Gastroesophageal sphincter (tissue), 4 donors: Measurements from ENCODE around the gene SHISAL2A. TPM values are rescaled to one million over a fixed set of nuclear protein-coding genes. Genes with fewer than 3 reads are reported as not detected.

Experiments
- ATAC-seq: fragments of 150-250 bp; one replicate; pipeline ENCODE4 v1.9.1; 2016; ENCODE audit warnings: mild to moderate bottlenecking, moderate library complexity
- H3K27ac ChIP-seq, 4 donors: fragments of 200-600 bp; sonication (generic) in 3 of 4; 1 replicate in 3 of 4; 2 replicates in 1 of 4; pipeline ENCODE4 v1.5.1; 2016 to 2019
- H3K27me3 ChIP-seq: fragments of 200-600 bp; sonication (generic); one replicate; pipeline ENCODE4 v1.5.1; 2019
- H3K36me3 ChIP-seq, 2 donors: fragments of 200-600 bp; sonication (generic); one replicate each; pipeline ENCODE4 v1.5.1; 2019; ENCODE audit warnings: control low read depth in 1 of 2
- H3K4me1 ChIP-seq, 3 donors: fragments of 200-600 bp; sonication (generic); 1 replicate in 2 of 3; 2 replicates in 1 of 3; pipeline ENCODE4 v1.5.1; 2016 to 2019; ENCODE audit warnings: control low read depth in 2 of 3
- H3K4me3 ChIP-seq, 2 donors: fragments of 200-600 bp; sonication (generic); one replicate each; pipeline ENCODE4 v1.5.1; 2019; ENCODE audit warnings: mild to moderate bottlenecking in 1 of 2, moderate library complexity in 1 of 2
- H3K9me3 ChIP-seq, 3 donors: fragments of 200-600 bp; sonication (generic); one replicate each; pipeline ENCODE4 v1.5.1; 2017 to 2019; ENCODE audit warnings: control low read depth in 2 of 3
- EP300 ChIP-seq: sonication (generic); formaldehyde crosslinking; IDR thresholded peaks from one replicate; pipeline ENCODE4 v1.6.1; 2017; ENCODE audit warnings: antibody characterized with exemption, mild to moderate bottlenecking
- POLR2A ChIP-seq, 2 donors: fragments of 450-650 bp; IDR thresholded peaks; one replicate each; pipeline ENCODE4 v1.6.1; 2017; ENCODE audit warnings: antibody characterized with exemption in 2 of 2, mild to moderate bottlenecking in 2 of 2, moderate library complexity in 1 of 2
- POLR2AphosphoS5 ChIP-seq: sonication (generic); formaldehyde crosslinking; IDR thresholded peaks from one replicate; pipeline ENCODE4 v1.6.1; 2017; ENCODE audit warnings: antibody characterized with exemption
- WGBS, 2 donors: methylation state at CpG; one replicate each; pipeline ENCODE4 v1.1.5; 2018; ENCODE audit warnings: low coverage in 1 of 2; 5-methylcytosine and 5-hydroxymethylcytosine counted together
- total RNA-seq, 4 donors: library from RNA; depleted of rRNA; stranded (reverse); fragments of >200 nt; gene quantifications; one replicate each; pipeline ENCODE4 v1.1.0, GENCODE V29; 2016
- TF ChIP-seq, protein P1 (sequence below), 4 experiments: fragments of 200-600 bp in 2 of 4; fragments of 450-650 bp in 2 of 4; sonication (generic) in 1 of 4; IDR thresholded peaks; one replicate each; pipeline ENCODE4 v1.5.1; 2017 to 2019; ENCODE audit warnings: antibody characterized with exemption in 4 of 4, mild to moderate bottlenecking in 2 of 4, moderate library complexity in 2 of 4

The SHISAL2A gene
- total RNA-seq, 4 donors from 2014 or later: not detected

DNA sequence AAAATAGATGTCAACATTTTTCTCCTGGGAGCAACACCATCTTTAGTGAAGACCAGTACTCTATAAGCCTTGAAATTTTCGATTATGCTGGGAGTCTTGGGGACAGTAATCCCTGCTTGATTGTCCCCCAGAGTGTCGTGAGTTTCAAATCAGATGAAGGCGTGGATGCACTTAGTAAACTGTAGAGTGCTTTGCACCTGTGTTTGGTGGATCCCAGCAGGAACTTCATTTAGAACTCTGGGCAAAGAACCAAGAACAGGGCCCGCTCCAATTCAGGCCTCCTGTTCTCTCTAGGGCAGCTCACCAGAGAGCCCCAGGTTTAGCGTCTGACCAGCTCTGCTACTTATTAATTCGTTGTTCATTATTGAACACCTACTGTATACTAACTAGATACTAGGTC is 29.3 kb upstream of the SHISAL2A start:
- peak overlapping the region in 3 of 4 donors; percentile 88 to 91 (median 88) for H3K27ac ChIP-seq
- H3K27me3 ChIP-seq: no peaks in the 10 kb centered on the region
- TF ChIP-seq, protein P1, sequence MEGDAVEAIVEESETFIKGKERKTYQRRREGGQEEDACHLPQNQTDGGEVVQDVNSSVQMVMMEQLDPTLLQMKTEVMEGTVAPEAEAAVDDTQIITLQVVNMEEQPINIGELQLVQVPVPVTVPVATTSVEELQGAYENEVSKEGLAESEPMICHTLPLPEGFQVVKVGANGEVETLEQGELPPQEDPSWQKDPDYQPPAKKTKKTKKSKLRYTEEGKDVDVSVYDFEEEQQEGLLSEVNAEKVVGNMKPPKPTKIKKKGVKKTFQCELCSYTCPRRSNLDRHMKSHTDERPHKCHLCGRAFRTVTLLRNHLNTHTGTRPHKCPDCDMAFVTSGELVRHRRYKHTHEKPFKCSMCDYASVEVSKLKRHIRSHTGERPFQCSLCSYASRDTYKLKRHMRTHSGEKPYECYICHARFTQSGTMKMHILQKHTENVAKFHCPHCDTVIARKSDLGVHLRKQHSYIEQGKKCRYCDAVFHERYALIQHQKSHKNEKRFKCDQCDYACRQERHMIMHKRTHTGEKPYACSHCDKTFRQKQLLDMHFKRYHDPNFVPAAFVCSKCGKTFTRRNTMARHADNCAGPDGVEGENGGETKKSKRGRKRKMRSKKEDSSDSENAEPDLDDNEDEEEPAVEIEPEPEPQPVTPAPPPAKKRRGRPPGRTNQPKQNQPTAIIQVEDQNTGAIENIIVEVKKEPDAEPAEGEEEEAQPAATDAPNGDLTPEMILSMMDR (IDR thresholded peaks at IDR 0.05): no peak
- TF ChIP-seq POLR2AphosphoS5 (no peak), EP300 (no peak), POLR2A (IDR thresholded peaks at IDR 0.05) (no peak)
- no peak overlapping the region for H3K4me3 ChIP-seq
- H3K9me3 ChIP-seq: no peaks in the 10 kb centered on the region
- ATAC-seq: no peak
- WGBS, 2 donors: 68 to 88% methylated on average over 4 to 6 of the region's 6 CpGs
- peaks cover 0 to 30% (median 13%) of the 10 kb centered on the region in 3 donors for H3K4me1 ChIP-seq
- peaks cover 0 to 29% of the 10 kb centered on the region in 2 donors for H3K36me3 ChIP-seq

DNA sequence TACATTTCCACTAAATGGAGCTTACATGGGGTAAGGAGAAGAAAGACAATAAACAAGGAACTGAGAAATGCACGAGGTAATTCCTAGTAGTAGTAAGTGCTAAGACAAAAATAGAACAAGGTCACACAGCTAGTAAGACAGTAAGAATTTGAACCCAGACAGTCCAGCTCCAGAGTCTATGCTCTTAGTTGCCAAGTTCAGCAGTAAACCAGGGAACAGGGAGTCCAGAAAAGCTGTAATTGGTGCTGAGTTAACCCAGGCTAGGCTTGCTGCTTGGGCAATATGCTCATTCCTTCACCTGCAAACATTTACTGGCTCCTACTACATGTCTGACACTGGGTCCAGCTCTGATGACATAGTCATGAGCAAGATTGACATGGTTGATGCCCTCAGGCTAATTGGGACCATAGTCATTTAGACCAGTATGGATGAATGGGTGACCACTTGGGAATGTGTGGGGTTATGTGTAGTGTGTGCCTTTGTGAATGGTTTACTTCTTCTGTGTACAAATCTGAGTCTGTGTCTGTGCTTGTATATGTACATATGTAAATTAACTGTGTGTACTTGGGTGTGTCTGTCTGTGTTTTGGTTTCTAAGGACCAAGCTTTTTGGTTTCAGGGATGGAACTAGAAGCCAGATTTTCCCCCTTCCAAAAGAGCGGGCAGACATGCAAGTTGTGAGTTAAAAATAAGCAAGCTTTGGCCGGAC is 28.8 kb upstream of the SHISAL2A start:
- peak; percentile 30 for ATAC-seq
- TF ChIP-seq POLR2A (IDR thresholded peaks at IDR 0.05) (no peak), POLR2AphosphoS5 (no peak)

DNA sequence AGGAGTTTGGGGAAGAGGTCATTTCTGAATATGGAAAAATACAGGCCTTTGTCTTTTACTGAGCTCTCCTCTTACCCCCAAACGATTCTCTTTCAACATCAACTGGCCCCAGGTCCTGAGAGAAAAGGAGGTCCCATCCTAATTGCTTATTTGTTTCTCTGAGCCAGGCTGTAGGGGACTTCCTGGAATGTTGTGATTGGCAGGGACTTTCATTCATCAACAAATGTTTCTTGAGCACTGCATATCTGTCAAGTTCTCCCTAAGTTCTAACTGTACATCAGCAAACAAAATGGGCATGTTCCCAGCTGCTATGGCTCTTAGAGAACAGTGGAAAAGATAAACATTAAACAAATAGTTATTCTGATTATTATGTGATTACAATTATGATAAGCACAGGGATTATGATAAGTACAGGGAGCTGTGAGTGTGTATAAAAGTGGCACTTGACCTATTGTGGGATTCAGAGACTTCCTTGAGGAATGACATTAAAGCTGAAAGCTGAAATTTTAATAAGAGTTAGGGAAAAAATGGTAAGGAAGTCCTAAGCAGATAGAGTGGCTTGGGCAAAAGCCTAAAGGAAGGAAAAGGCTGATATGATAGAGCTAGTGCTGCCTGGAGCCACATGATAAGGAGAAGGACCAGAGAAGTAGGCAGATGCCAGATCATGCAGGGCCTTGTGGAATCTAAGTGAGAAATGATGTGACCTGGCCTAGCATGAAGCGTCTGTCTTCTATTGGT is 19.2 kb upstream of the SHISAL2A start:
- H3K27me3 ChIP-seq: no peaks in the 10 kb centered on the region
- H3K4me3 ChIP-seq: no peak overlapping the region
- no peak for TF ChIP-seq POLR2A (IDR thresholded peaks at IDR 0.05)
- TF ChIP-seq, protein P1 (IDR thresholded peaks at IDR 0.05): no peak
- no peak for TF ChIP-seq POLR2AphosphoS5
- no peak for TF ChIP-seq EP300
- no peak for ATAC-seq
- H3K27ac ChIP-seq: no peak overlapping the region
- WGBS, 2 donors: 55 to 56% methylated on average over 2 of the region's 2 CpGs
- H3K36me3 ChIP-seq: peaks cover 0 to 40% of the 10 kb centered on the region in 2 donors
- H3K4me1 ChIP-seq: no peaks in the 10 kb centered on the region
- H3K9me3 ChIP-seq: no peaks in the 10 kb centered on the region

More for the DNA sequence above, 28.8 kb upstream of the SHISAL2A start:
- WGBS, 2 donors: 16 to 39% methylated on average over 2 to 3 of the region's 3 CpGs
- H3K4me3 ChIP-seq: no peak overlapping the region
- peak overlapping the region in 3 of 4 donors; percentile 88 to 91 (median 88) for H3K27ac ChIP-seq
- peaks cover 0 to 35% of the 10 kb centered on the region in 2 donors for H3K36me3 ChIP-seq
- H3K27me3 ChIP-seq: no peaks in the 10 kb centered on the region
- no peaks in the 10 kb centered on the region for H3K9me3 ChIP-seq
- peaks cover 0 to 30% (median 13%) of the 10 kb centered on the region in 3 donors for H3K4me1 ChIP-seq

DNA sequence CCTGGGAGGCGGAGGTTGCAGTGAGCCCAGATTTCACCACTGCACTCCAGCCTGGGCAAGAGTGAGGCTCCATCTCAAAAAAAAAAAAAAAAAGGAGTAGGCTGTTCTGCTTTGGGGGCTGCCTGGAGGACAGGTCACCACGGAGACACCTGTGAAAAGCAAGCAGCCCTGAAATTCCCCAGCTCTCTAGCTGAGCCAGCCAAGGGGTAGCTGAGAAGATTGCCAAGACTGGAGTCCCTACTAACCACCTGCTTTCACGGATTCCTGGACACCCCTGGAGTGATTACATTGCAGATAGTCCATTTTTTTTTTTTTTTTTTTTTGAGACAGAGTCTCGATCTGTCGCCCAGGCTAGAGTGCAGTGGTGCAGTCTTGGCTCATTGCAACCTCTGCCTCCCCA is 18.3 kb upstream of the SHISAL2A start:
- TF ChIP-seq EP300: no peak
- ATAC-seq: no peak
- H3K9me3 ChIP-seq: no peaks in the 10 kb centered on the region
- H3K27ac ChIP-seq: no peak overlapping the region
- no peaks in the 10 kb centered on the region for H3K4me1 ChIP-seq
- no peaks in the 10 kb centered on the region for H3K27me3 ChIP-seq
- no peak overlapping the region for H3K4me3 ChIP-seq
- WGBS, 2 donors: 63 to 83% methylated on average over 1 to 2 of the region's 5 CpGs
- peaks cover 0 to 37% of the 10 kb centered on the region in 2 donors for H3K36me3 ChIP-seq

DNA sequence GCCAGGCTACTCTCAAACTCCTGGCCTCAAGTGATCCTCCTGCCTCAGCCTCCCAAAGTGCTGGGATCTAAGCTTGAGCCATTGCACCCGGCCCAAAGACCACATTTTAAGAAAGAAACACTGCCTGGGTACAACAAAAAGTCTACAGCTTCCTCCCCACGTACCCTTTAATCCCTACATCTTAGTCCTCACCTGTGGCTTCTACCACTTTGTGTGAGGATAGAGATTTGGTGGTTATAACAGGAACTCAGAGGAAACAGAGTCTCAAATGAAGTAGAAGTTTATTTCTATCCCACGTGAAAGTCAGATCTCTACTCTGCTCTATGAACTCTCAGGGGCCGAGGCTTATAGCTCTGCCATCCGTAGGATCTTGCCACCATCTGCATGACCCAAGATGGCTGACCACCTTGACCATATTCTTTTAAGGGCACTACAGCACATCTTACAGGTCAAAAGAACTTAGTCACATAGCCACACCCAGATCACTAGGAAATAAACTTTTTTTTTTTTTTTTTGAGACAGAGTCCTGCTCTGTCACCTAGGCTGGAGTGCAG is 17.4 kb upstream of the SHISAL2A start:
- Histone ChIP-seq H3K27me3 (no peaks in the 10 kb centered on the region), H3K36me3 (peaks cover 0 to 28% of the 10 kb centered on the region in 2 donors), H3K9me3 (peaks cover 0 to 2% (median 0%) of the 10 kb centered on the region in 3 donors), H3K27ac (no peak overlapping the region), H3K4me1 (no peaks in the 10 kb centered on the region), H3K4me3 (no peak overlapping the region)
- no peak for TF ChIP-seq EP300
- no peak for TF ChIP-seq POLR2A (IDR thresholded peaks at IDR 0.05)
- TF ChIP-seq, protein P1 (IDR thresholded peaks at IDR 0.05): no peak
- TF ChIP-seq POLR2AphosphoS5: no peak
- WGBS, 2 donors: 66 to 71% methylated on average over 4 of the region's 5 CpGs
- no peak for ATAC-seq
